Gastroesophageal sphincter (tissue), 4 donors: ENCODE results near the gene CCDC73. TPM values are rescaled to one million over a fixed set of nuclear protein-coding genes. Genes with fewer than 3 reads are reported as not detected.

Experiments
- ATAC-seq: fragments of 150-250 bp; one replicate; pipeline ENCODE4 v1.9.1; 2016; ENCODE audit warnings: mild to moderate bottlenecking, moderate library complexity
- H3K27ac ChIP-seq, 4 donors: fragments of 200-600 bp; sonication (generic) in 3 of 4; 1 replicate in 3 of 4; 2 replicates in 1 of 4; pipeline ENCODE4 v1.5.1; 2016 to 2019
- H3K27me3 ChIP-seq: fragments of 200-600 bp; sonication (generic); one replicate; pipeline ENCODE4 v1.5.1; 2019
- H3K36me3 ChIP-seq, 2 donors: fragments of 200-600 bp; sonication (generic); one replicate each; pipeline ENCODE4 v1.5.1; 2019; ENCODE audit warnings: control low read depth in 1 of 2
- H3K4me1 ChIP-seq, 3 donors: fragments of 200-600 bp; sonication (generic); 1 replicate in 2 of 3; 2 replicates in 1 of 3; pipeline ENCODE4 v1.5.1; 2016 to 2019; ENCODE audit warnings: control low read depth in 2 of 3
- H3K4me3 ChIP-seq, 2 donors: fragments of 200-600 bp; sonication (generic); one replicate each; pipeline ENCODE4 v1.5.1; 2019; ENCODE audit warnings: mild to moderate bottlenecking in 1 of 2, moderate library complexity in 1 of 2
- H3K9me3 ChIP-seq, 3 donors: fragments of 200-600 bp; sonication (generic); one replicate each; pipeline ENCODE4 v1.5.1; 2017 to 2019; ENCODE audit warnings: control low read depth in 2 of 3
- EP300 ChIP-seq: sonication (generic); formaldehyde crosslinking; IDR thresholded peaks from one replicate; pipeline ENCODE4 v1.6.1; 2017; ENCODE audit warnings: antibody characterized with exemption, mild to moderate bottlenecking
- POLR2A ChIP-seq, 2 donors: fragments of 450-650 bp; IDR thresholded peaks; one replicate each; pipeline ENCODE4 v1.6.1; 2017; ENCODE audit warnings: antibody characterized with exemption in 2 of 2, mild to moderate bottlenecking in 2 of 2, moderate library complexity in 1 of 2
- POLR2AphosphoS5 ChIP-seq: sonication (generic); formaldehyde crosslinking; IDR thresholded peaks from one replicate; pipeline ENCODE4 v1.6.1; 2017; ENCODE audit warnings: antibody characterized with exemption
- WGBS, 2 donors: methylation state at CpG; one replicate each; pipeline ENCODE4 v1.1.5; 2018; ENCODE audit warnings: low coverage in 1 of 2; 5-methylcytosine and 5-hydroxymethylcytosine counted together
- total RNA-seq, 4 donors: library from RNA; depleted of rRNA; stranded (reverse); fragments of >200 nt; gene quantifications; one replicate each; pipeline ENCODE4 v1.1.0, GENCODE V29; 2016
- TF ChIP-seq, protein P1 (sequence below), 4 experiments: fragments of 200-600 bp in 2 of 4; fragments of 450-650 bp in 2 of 4; sonication (generic) in 1 of 4; IDR thresholded peaks; one replicate each; pipeline ENCODE4 v1.5.1; 2017 to 2019; ENCODE audit warnings: antibody characterized with exemption in 4 of 4, mild to moderate bottlenecking in 2 of 4, moderate library complexity in 2 of 4

The CCDC73 gene
- total RNA-seq, 4 donors from 2014 or later, result not detected

DNA sequence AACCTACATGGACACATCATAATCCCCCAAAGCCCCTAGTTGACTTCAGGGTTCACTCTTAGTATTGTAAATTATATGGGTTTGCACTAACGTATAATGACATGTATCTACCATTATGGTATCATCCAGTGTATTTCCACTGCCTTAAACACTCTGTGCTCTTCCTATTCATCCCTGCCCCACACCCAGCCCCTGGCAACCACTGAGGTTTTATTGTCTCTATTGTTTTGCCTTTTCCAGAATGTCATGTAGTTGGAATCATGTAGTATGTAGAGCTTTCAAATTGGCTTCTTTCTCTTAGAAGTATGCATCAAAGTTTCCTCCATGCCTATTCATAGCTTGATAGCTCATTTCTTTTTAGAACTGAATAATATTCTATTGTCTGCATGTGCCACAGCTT is 227.3 kb downstream of the CCDC73 start:
- TF ChIP-seq, protein P1, sequence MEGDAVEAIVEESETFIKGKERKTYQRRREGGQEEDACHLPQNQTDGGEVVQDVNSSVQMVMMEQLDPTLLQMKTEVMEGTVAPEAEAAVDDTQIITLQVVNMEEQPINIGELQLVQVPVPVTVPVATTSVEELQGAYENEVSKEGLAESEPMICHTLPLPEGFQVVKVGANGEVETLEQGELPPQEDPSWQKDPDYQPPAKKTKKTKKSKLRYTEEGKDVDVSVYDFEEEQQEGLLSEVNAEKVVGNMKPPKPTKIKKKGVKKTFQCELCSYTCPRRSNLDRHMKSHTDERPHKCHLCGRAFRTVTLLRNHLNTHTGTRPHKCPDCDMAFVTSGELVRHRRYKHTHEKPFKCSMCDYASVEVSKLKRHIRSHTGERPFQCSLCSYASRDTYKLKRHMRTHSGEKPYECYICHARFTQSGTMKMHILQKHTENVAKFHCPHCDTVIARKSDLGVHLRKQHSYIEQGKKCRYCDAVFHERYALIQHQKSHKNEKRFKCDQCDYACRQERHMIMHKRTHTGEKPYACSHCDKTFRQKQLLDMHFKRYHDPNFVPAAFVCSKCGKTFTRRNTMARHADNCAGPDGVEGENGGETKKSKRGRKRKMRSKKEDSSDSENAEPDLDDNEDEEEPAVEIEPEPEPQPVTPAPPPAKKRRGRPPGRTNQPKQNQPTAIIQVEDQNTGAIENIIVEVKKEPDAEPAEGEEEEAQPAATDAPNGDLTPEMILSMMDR (IDR thresholded peaks at IDR 0.05), result no peak
- TF ChIP-seq EP300, result no peak
- TF ChIP-seq POLR2AphosphoS5, result no peak
- no peak for TF ChIP-seq POLR2A (IDR thresholded peaks at IDR 0.05)
- WGBS, 2 donors, result 76 to 89% methylated on average over 1 of the region's 1 CpG
- H3K4me1 ChIP-seq, result no peaks in the 10 kb centered on the region
- no peak for ATAC-seq
- H3K27me3 ChIP-seq, result peaks cover 17% of the 10 kb centered on the region
- no peak overlapping the region for H3K27ac ChIP-seq
- no peaks in the 10 kb centered on the region for H3K9me3 ChIP-seq
- H3K36me3 ChIP-seq, result no peaks in the 10 kb centered on the region
- no peak overlapping the region for H3K4me3 ChIP-seq

DNA sequence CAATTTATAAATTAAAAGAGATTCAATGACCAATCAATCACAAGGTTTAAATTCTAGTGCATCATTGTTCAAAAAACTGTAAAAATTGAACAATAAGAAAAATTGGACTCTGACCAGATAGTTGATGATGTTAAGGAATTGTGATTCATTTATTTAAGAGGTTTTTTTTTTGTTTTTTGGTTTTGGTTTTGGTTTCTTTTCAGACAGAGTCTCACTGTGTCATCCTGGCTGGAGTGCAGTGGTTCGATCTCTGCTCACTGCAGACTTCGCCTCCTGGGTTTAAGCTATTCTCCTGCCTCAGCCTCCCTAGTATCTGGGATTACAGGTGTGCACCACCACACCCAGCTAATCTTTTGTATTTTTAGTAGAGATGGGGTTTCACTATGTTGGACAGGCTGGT is 227.9 kb downstream of the CCDC73 start:
- no peak for TF ChIP-seq POLR2A (IDR thresholded peaks at IDR 0.05)
- TF ChIP-seq, protein P1 (IDR thresholded peaks at IDR 0.05), result no peak
- no peak for TF ChIP-seq POLR2AphosphoS5
- no peak for TF ChIP-seq EP300
- no peak overlapping the region for H3K4me3 ChIP-seq
- H3K36me3 ChIP-seq, result no peaks in the 10 kb centered on the region
- no peak for ATAC-seq
- H3K4me1 ChIP-seq, result no peaks in the 10 kb centered on the region
- H3K9me3 ChIP-seq, result no peaks in the 10 kb centered on the region
- H3K27me3 ChIP-seq, result peaks cover 14% of the 10 kb centered on the region
- H3K27ac ChIP-seq, result no peak overlapping the region
- 93% methylated on average over 2 of the region's 2 CpGs; no CpG with 5 or more reads in 1 of the 2 donors for WGBS, 2 donors

DNA sequence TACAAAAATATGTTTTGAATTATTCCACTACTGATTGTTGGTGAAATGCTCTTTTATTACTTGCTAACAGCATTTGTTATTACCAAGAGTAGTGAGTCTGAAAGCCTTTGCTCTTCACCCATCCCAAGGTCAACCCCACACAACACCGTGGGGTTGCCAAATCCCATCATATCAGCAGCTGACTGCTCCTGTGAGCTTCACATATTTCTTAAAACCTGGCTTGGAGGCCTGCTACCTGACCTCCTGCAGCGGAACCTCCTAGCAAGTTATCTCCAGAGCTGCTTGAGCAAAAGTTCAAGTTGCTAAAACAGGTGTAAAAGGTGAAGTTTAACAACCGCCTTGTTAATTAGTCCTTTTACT is 230.9 kb downstream of the CCDC73 start:
- no peak for ATAC-seq
- Histone ChIP-seq H3K27me3 (no peaks in the 10 kb centered on the region), H3K27ac (no peak overlapping the region), H3K9me3 (no peaks in the 10 kb centered on the region), H3K36me3 (no peaks in the 10 kb centered on the region), H3K4me1 (no peaks in the 10 kb centered on the region), H3K4me3 (no peak overlapping the region)
- TF ChIP-seq POLR2A (IDR thresholded peaks at IDR 0.05) (no peak), EP300 (no peak), POLR2AphosphoS5 (no peak)
- TF ChIP-seq, protein P1 (IDR thresholded peaks at IDR 0.05), result no peak
- WGBS, 2 donors, result 61 to 70% methylated on average over 3 of the region's 3 CpGs

DNA sequence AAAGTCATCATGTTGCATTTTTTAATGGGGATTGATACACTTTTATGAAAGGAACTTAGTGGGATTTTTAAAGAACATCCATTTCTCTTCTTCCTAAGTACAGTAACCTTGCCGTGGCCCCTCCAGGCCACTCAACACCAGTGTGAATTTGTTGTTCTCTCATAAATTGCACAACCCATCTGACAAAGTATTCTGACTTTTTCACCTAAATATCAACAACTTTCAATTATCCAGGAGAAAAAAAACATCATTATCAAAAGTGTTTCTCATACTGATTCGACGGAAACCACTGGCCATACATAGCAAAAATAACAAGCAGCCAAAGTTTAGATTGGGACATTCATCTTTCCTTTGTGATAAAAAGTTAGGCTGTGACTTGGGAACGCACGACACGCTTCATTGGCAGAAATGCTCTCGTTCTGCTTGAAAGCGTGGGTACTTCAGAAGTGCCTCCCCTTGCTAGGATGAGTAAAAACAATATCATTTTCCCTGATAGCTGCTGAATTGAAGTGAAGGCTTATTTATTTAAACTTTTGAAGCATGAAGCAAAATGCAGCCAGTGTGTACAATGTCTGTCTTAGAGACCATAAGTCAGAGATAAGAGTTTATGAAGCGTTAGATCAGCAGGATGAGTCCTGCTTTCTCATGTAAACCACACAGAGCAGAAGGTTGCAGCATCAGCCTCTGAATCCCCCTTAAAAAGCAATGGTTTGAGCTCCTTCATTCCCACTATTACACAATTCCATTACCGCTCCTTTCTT is 231.4 kb downstream of the CCDC73 start:
- Histone ChIP-seq H3K27ac (no peak overlapping the region), H3K36me3 (no peaks in the 10 kb centered on the region), H3K4me3 (no peak overlapping the region), H3K27me3 (no peaks in the 10 kb centered on the region), H3K4me1 (no peaks in the 10 kb centered on the region), H3K9me3 (no peaks in the 10 kb centered on the region)
- no peak for ATAC-seq
- 20 to 30% methylated on average over 10 of the region's 10 CpGs for WGBS, 2 donors
- TF ChIP-seq POLR2A (IDR thresholded peaks at IDR 0.05) (no peak), EP300 (no peak), POLR2AphosphoS5 (no peak)

DNA sequence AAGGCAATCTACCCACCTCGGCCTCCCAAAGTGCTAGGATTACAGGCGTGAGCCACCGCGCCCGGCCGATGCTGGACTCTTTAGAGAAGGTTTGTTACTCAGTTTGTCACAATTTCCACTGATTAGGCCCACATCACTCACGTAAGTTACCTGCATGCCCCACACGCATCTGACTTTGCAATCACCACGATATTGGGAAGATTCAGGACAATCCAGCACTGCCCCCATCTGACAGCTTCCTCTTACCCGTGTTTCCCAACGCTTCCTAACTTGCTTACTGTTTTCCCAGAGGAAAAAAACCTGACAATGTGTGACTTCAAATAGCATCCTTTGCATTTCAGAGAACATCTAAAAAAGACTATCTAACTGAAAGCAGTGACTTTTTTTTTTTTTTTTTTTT is 232.6 kb downstream of the CCDC73 start:
- ATAC-seq, result no peak
- no peaks in the 10 kb centered on the region for H3K27me3 ChIP-seq
- H3K27ac ChIP-seq, result no peak overlapping the region
- H3K4me1 ChIP-seq, result no peaks in the 10 kb centered on the region
- no peak overlapping the region for H3K4me3 ChIP-seq
- TF ChIP-seq POLR2AphosphoS5 (no peak), EP300 (no peak), POLR2A (IDR thresholded peaks at IDR 0.05) (no peak)
- TF ChIP-seq, protein P1 (IDR thresholded peaks at IDR 0.05), result no peak
- WGBS, 2 donors, result 70 to 90% methylated on average over 2 to 9 of the region's 11 CpGs
- no peaks in the 10 kb centered on the region for H3K36me3 ChIP-seq
- no peaks in the 10 kb centered on the region for H3K9me3 ChIP-seq
